ENCODE measurements around the gene CACNA1B. TPM values are rescaled to one million over a fixed set of nuclear protein-coding genes. Genes with fewer than 3 reads are reported as not detected.
"Not testable (repeated sequence)": the region's sequence is repeated elsewhere in the genome, so short reads cannot be mapped to it uniquely, and the experiment has no call there.

Gene CACNA1B

DNA sequence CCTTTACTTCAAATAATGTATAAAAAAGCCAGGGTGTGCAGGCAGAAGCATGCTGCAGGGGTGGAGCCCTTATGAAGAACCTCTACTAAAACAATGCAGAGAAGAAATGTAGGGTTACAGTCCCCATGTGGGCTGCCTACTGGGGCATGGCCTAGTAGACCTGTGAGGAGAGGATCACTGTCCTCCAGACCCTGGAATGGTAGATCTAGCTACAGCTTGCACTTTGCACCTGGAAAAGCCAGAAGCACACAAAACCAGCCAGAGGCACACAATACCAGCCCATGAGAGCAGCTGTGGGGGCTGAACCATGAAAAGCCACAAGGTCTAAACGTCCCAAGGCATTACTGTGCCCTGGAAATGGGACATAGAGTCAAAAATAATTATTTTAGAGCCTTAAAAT is 289.2 kb downstream of the CACNA1B start:
- not testable (repeated sequence) for H3K4me1 ChIP-seq (ENCODE audit: control insufficient read depth, low read depth, low read length); H3K4ac ChIP-seq (ENCODE audit: low read depth, low read length); H3K27ac ChIP-seq (ENCODE audit: low read depth, low read length); H3K36me3 ChIP-seq (ENCODE audit: control insufficient read depth, insufficient read depth, low read length); H3K79me2 ChIP-seq (ENCODE audit: control insufficient read depth, insufficient read depth, low read length); H3K4me2 ChIP-seq (ENCODE audit: low read length); H4K5ac ChIP-seq (ENCODE audit: low read length); H3K18ac ChIP-seq (ENCODE audit: low read length); H3K27me3 ChIP-seq (ENCODE audit: insufficient read depth, low read length, poor library complexity); H2AK5ac ChIP-seq (ENCODE audit: low read length); H4K8ac ChIP-seq (ENCODE audit: low read depth, low read length); H2BK15ac ChIP-seq (replicated peaks; ENCODE audit: low read depth); DNase-seq; H3K4me3 ChIP-seq (ENCODE audit: low read length); H2BK5ac ChIP-seq (ENCODE audit: low read length); H3K56ac ChIP-seq (ENCODE audit: low read length); H2BK120ac ChIP-seq (ENCODE audit: low read depth, low read length); H3K23ac ChIP-seq (ENCODE audit: low read length); H3K79me1 ChIP-seq (ENCODE audit: low read length); H3K9ac ChIP-seq (ENCODE audit: low read length)
- no CpG with 5 or more reads among the region's 1 CpG for WGBS (ENCODE audit: extremely low coverage, insufficient coverage, low lambda C conversion rate)

Small RNA genes within 50 kb of the gene (small RNA-seq; reads per million reads assigned to genes)
- not detected for gene AL591424.2 (ENCODE audit: insufficient read depth)
- gene MIR602 (ENCODE audit: insufficient read depth) = not detected
